A673 (cell line): ENCODE data around the gene GDF11.

ENCODE experiments used
- EZH2 ChIP-seq: fragments of 200-600 bp; sonication (generic); IDR thresholded peaks from 2 replicates; pipeline ENCODE4 v1.6.1; 2017; ENCODE audit warnings: borderline replicate concordance, low read depth, mild to moderate bottlenecking, mixed read lengths, antibody characterized with exemption, low read length; ENCODE audit not compliant: poor library complexity, severe bottlenecking
- TF ChIP-seq, protein P1 (sequence below): fragments of 300-800, 200-600 bp; sonication (generic); conservative IDR thresholded peaks from 2 replicates; pipeline ENCODE4 v1.5.1; 2017; ENCODE audit warnings: low read depth, mild to moderate bottlenecking, antibody characterized with exemption, low read length, moderate library complexity, mixed read lengths

DNA sequence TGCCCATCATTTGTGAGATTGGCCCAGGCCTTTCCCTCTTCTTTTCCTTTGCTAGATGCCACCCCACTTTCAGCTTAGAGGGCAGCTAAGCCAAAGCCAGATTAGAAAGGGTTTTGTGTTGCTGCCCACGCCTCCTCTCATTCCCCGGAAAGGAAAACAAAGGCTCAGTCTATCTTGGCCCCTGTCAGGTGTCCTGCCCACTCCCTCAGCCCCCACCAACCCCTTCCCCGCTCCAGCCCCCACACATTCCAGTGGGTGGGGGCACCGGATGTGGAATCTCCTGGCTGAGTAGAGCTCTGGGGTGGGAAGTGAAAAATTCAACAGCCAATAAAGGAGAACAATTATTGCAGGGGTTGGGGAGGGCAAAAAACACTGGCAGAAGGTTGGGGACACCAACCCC, 24.9 kb upstream of the GDF11 start:
- TF ChIP-seq, protein P1, sequence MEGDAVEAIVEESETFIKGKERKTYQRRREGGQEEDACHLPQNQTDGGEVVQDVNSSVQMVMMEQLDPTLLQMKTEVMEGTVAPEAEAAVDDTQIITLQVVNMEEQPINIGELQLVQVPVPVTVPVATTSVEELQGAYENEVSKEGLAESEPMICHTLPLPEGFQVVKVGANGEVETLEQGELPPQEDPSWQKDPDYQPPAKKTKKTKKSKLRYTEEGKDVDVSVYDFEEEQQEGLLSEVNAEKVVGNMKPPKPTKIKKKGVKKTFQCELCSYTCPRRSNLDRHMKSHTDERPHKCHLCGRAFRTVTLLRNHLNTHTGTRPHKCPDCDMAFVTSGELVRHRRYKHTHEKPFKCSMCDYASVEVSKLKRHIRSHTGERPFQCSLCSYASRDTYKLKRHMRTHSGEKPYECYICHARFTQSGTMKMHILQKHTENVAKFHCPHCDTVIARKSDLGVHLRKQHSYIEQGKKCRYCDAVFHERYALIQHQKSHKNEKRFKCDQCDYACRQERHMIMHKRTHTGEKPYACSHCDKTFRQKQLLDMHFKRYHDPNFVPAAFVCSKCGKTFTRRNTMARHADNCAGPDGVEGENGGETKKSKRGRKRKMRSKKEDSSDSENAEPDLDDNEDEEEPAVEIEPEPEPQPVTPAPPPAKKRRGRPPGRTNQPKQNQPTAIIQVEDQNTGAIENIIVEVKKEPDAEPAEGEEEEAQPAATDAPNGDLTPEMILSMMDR: no peak
- TF ChIP-seq EZH2: no peak
